ENCODE results near the gene SRGAP1. TPM values are rescaled to one million over a fixed set of nuclear protein-coding genes. Genes with fewer than 3 reads are reported as not detected.
"Not testable (repeated sequence)": the region's sequence is repeated elsewhere in the genome, so short reads cannot be mapped to it uniquely, and the experiment has no call there.

SRGAP1 gene
- total RNA-seq, 2 experiments from 2014 or later, result 0.02 TPM; not detected in 1

- Mint-ChIP-seq H3K4me3 (no peak overlapping the region), H3K36me3 (ENCODE audit: low read depth) (no peaks in the 10 kb centered on the region), H3K4me1 (ENCODE audit: low read depth) (peaks cover 6% of the 10 kb centered on the region), H3K27me3 (ENCODE audit: low read depth) (peaks cover 27% of the 10 kb centered on the region), H3K27ac (no peak overlapping the region), H3K9me3 (no peaks in the 10 kb centered on the region)
- DNase-seq, result no peak
- intact Hi-C loops (cut with micrococcal nuclease), result loop anchor here (5.0 to 10.0 kb wide), 3 partner anchors 59 to 856 kb away; no protein-coding TSS in a partner anchor
- CTCF ChIA-PET, result interaction anchor here (0.9 kb wide), 1 partner anchor 397 kb away, joined by 3 read pairs; no protein-coding TSS in a partner anchor
Observed at GRCh38 chr12:63841571-63841970, 2.9 kb upstream of the SRGAP1 start.

GRCh38 chr12:63842750-63843149 is 1.8 kb upstream of the SRGAP1 start:
- Mint-ChIP-seq H3K4me3 (peak overlapping the region; percentile 65), H3K27me3 (ENCODE audit: low read depth) (peaks cover 28% of the 10 kb centered on the region)
- not testable (repeated sequence) for DNase-seq; H3K4me1 Mint-ChIP-seq (ENCODE audit: low read depth); H3K36me3 Mint-ChIP-seq (ENCODE audit: low read depth); H3K9me3 Mint-ChIP-seq; H3K27ac Mint-ChIP-seq
- CTCF ChIA-PET, result interaction anchor here (0.7 kb wide), 1 partner anchor 183 kb away, joined by 3 read pairs; no protein-coding TSS in a partner anchor
- intact Hi-C loops (cut with micrococcal nuclease), result loop anchor here (5.0 to 10.0 kb wide), 3 partner anchors 60 to 855 kb away; no protein-coding TSS in a partner anchor

- H3K27me3 Mint-ChIP-seq (ENCODE audit: low read depth), result peaks cover 30% of the 10 kb centered on the region
- peak overlapping the region; percentile 65 for H3K4me3 Mint-ChIP-seq
- no peak overlapping the region for H3K27ac Mint-ChIP-seq
- CTCF ChIA-PET, result interaction anchor here (0.6 to 0.7 kb wide), 2 partner anchors 183 to 548 kb away, joined by 3 read pairs; no protein-coding TSS in a partner anchor
- H3K9me3 Mint-ChIP-seq, result no peaks in the 10 kb centered on the region
- intact Hi-C loops (cut with micrococcal nuclease), result loop anchor here (5.0 to 10.0 kb wide), 3 partner anchors 61 to 854 kb away; no protein-coding TSS in a partner anchor
- no peak for DNase-seq
- no peaks in the 10 kb centered on the region for H3K36me3 Mint-ChIP-seq (ENCODE audit: low read depth)
- peaks cover 6% of the 10 kb centered on the region for H3K4me1 Mint-ChIP-seq (ENCODE audit: low read depth)
Observed at GRCh38 chr12:63843254-63843720, 1.2 kb upstream of the SRGAP1 start.

DNA sequence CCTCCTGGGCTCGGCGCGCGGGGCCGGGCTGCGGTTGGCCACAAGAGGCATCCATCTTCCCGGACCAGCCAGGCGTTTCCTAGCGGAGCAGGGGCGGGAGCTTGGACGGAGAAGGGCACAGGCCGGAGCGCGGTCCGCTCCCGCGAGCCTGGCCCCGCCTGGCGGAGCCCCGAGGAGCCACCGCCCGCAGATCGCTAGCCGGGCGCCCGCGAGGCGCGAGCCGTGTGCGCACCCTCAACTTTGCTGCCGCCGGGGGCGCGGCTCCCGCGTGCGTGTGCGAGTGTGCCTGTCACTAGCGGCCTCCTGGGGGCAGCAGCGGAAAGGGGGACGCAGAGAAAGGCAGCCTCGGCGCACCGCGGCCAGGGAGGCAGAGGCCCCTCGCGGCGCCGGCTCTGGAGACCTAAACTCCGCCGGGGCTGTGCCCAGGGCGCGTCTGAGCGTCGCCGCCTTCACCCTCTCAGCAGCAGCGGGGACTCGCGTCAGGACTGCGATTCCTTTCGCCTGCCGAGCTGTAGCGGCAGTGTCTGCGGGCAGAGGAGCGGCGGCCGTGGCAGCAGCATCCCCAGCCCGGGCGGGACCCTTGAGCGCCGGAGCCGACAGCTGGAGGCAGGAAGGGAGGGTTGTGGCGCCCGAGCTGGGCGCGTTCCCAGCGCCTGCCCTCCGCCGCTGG is 644 bp upstream of the SRGAP1 start:
- Mint-ChIP-seq H3K27me3 (ENCODE audit: low read depth) (peaks cover 31% of the 10 kb centered on the region), H3K9me3 (no peaks in the 10 kb centered on the region), H3K4me3 (peak overlapping the region; percentile 62), H3K27ac (no peak overlapping the region), H3K36me3 (ENCODE audit: low read depth) (no peaks in the 10 kb centered on the region), H3K4me1 (ENCODE audit: low read depth) (peaks cover 6% of the 10 kb centered on the region)
- intact Hi-C loops (cut with micrococcal nuclease), result loop anchor here (1.0 to 10.0 kb wide), 8 partner anchors 62 to 853 kb away; partner anchors contain the start of genes DPY19L2 and KICS2
- CTCF ChIA-PET, result interaction anchor here (0.6 to 1.6 kb wide), 2 partner anchors 32 to 547 kb away, joined by 3 to 5 read pairs; no protein-coding TSS in a partner anchor
- DNase-seq, result peak; percentile 84

DNA sequence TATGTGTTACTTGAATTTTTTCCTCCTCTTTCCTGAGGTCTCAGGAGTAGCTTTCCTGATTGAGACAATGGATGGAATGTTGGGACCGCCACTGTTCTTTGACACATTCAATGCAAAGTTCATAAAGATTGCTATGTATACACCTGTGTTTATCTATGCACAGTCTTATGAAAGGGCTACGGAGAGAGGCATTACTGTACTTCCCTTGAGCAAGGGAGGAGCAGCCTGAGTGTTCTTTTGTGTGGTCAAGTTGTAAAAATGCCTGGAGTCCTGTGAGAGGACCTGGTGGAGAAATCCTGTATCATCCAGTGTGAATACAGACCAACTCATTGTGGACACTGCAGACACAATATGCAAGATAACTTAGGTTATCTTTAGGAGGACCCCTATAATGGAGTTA is 1.2 kb downstream of the SRGAP1 start:
- Mint-ChIP-seq H3K4me3 (no peak overlapping the region), H3K27me3 (ENCODE audit: low read depth) (peaks cover 28% of the 10 kb centered on the region), H3K27ac (no peak overlapping the region), H3K9me3 (no peaks in the 10 kb centered on the region), H3K4me1 (ENCODE audit: low read depth) (peaks cover 6% of the 10 kb centered on the region), H3K36me3 (ENCODE audit: low read depth) (no peaks in the 10 kb centered on the region)
- CTCF ChIA-PET, result no interaction called here
- intact Hi-C loops (cut with micrococcal nuclease), result loop anchor here (2.0 to 10.0 kb wide), 2 partner anchors 177 to 249 kb away; partner anchors contain the start of gene DPY19L2
- no peak for DNase-seq

- Mint-ChIP-seq H3K27me3 (ENCODE audit: low read depth) (peaks cover 28% of the 10 kb centered on the region), H3K36me3 (ENCODE audit: low read depth) (no peaks in the 10 kb centered on the region), H3K27ac (no peak overlapping the region), H3K9me3 (no peaks in the 10 kb centered on the region), H3K4me3 (no peak overlapping the region), H3K4me1 (ENCODE audit: low read depth) (peaks cover 6% of the 10 kb centered on the region)
- CTCF ChIA-PET, result interaction anchor here (0.6 kb wide), 1 partner anchor 1853 kb away, joined by 4 read pairs; no protein-coding TSS in a partner anchor
- no peak for DNase-seq
- intact Hi-C loops (cut with micrococcal nuclease), result loop anchor here (10.0 kb wide), 1 partner anchor 248 kb away; no protein-coding TSS in a partner anchor
Observed at GRCh38 chr12:63846238-63846967, 1.9 kb downstream of the SRGAP1 start.

GRCh38 chr12:63848450-63848849 is 4.0 kb downstream of the SRGAP1 start:
- Mint-ChIP-seq H3K4me3 (no peak overlapping the region), H3K4me1 (ENCODE audit: low read depth) (peaks cover 5% of the 10 kb centered on the region), H3K27me3 (ENCODE audit: low read depth) (peaks cover 24% of the 10 kb centered on the region), H3K36me3 (ENCODE audit: low read depth) (no peaks in the 10 kb centered on the region), H3K9me3 (no peaks in the 10 kb centered on the region), H3K27ac (no peak overlapping the region)
- CTCF ChIA-PET, result no interaction called here
- DNase-seq, result no peak
- intact Hi-C loops (cut with micrococcal nuclease), result loop anchor here (10.0 kb wide), 1 partner anchor 246 kb away; no protein-coding TSS in a partner anchor

- CTCF ChIA-PET, result no interaction called here
- DNase-seq, result no peak
- Mint-ChIP-seq H3K4me3 (no peak overlapping the region), H3K27ac (no peak overlapping the region), H3K36me3 (ENCODE audit: low read depth) (no peaks in the 10 kb centered on the region), H3K9me3 (no peaks in the 10 kb centered on the region), H3K27me3 (ENCODE audit: low read depth) (peaks cover 24% of the 10 kb centered on the region), H3K4me1 (ENCODE audit: low read depth) (peaks cover 5% of the 10 kb centered on the region)
- intact Hi-C loops (cut with micrococcal nuclease), result loop anchor here (10.0 kb wide), 1 partner anchor 246 kb away; no protein-coding TSS in a partner anchor
Observed at GRCh38 chr12:63849106-63849620, 4.7 kb downstream of the SRGAP1 start.

GRCh38 chr12:63849641-63850040 is 5.1 kb downstream of the SRGAP1 start:
- peaks cover 22% of the 10 kb centered on the region for H3K27me3 Mint-ChIP-seq (ENCODE audit: low read depth)
- CTCF ChIA-PET, result no interaction called here

GRCh38 chr12:63853978-63854377 is 9.5 kb downstream of the SRGAP1 start:
- intact Hi-C loops (cut with micrococcal nuclease), result no loop called here
- H3K4me1 Mint-ChIP-seq (ENCODE audit: low read depth), result no peaks in the 10 kb centered on the region
- CTCF ChIA-PET, result interaction anchor here (1.6 kb wide), 1 partner anchor 77 kb away, joined by 3 read pairs; no protein-coding TSS in a partner anchor
- H3K27me3 Mint-ChIP-seq (ENCODE audit: low read depth), result peaks cover 5% of the 10 kb centered on the region
- H3K36me3 Mint-ChIP-seq (ENCODE audit: low read depth), result no peaks in the 10 kb centered on the region
- H3K9me3 Mint-ChIP-seq, result no peaks in the 10 kb centered on the region
- no peak for DNase-seq
- H3K27ac Mint-ChIP-seq, result no peak overlapping the region
- H3K4me3 Mint-ChIP-seq, result no peak overlapping the region

More at GRCh38 chr12:63849641-63850040, 5.1 kb downstream of the SRGAP1 start:
- no peaks in the 10 kb centered on the region for H3K36me3 Mint-ChIP-seq (ENCODE audit: low read depth)
- intact Hi-C loops (cut with micrococcal nuclease), result loop anchor here (10.0 kb wide), 1 partner anchor 245 kb away; no protein-coding TSS in a partner anchor
- no peaks in the 10 kb centered on the region for H3K9me3 Mint-ChIP-seq
- H3K27ac Mint-ChIP-seq, result no peak overlapping the region
- H3K4me1 Mint-ChIP-seq (ENCODE audit: low read depth), result peaks cover 3% of the 10 kb centered on the region
- DNase-seq, result no peak
- no peak overlapping the region for H3K4me3 Mint-ChIP-seq

DNA sequence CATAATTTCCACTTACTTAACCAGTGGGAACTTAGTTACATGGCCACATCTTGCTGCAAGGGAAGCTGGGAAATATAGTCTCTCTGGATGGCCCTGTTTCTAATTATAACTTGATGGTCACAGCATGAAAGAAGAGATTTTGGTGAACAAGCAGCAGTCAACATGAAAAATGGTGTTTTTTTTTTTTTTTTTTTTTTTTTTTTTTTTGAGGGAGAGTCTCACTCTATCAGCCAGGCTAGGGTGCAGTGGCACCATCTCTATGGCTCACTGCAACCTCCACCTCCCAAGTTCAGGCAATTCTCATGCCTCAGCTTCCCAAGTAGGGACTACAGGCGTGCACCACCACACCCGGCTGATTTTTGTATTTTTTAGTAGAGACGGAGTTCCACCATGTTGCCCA is 10.8 kb downstream of the SRGAP1 start:
- no peak overlapping the region for H3K27ac Mint-ChIP-seq
- no peak overlapping the region for H3K4me3 Mint-ChIP-seq
- H3K4me1 Mint-ChIP-seq (ENCODE audit: low read depth), result no peaks in the 10 kb centered on the region
- H3K9me3 Mint-ChIP-seq, result no peaks in the 10 kb centered on the region
- intact Hi-C loops (cut with micrococcal nuclease), result no loop called here
- H3K36me3 Mint-ChIP-seq (ENCODE audit: low read depth), result no peaks in the 10 kb centered on the region
- peaks cover 5% of the 10 kb centered on the region for H3K27me3 Mint-ChIP-seq (ENCODE audit: low read depth)
- DNase-seq, result no peak
- CTCF ChIA-PET, result no interaction called here
